ENCODE measurements around the gene ERC1.

Gene ERC1

DNA sequence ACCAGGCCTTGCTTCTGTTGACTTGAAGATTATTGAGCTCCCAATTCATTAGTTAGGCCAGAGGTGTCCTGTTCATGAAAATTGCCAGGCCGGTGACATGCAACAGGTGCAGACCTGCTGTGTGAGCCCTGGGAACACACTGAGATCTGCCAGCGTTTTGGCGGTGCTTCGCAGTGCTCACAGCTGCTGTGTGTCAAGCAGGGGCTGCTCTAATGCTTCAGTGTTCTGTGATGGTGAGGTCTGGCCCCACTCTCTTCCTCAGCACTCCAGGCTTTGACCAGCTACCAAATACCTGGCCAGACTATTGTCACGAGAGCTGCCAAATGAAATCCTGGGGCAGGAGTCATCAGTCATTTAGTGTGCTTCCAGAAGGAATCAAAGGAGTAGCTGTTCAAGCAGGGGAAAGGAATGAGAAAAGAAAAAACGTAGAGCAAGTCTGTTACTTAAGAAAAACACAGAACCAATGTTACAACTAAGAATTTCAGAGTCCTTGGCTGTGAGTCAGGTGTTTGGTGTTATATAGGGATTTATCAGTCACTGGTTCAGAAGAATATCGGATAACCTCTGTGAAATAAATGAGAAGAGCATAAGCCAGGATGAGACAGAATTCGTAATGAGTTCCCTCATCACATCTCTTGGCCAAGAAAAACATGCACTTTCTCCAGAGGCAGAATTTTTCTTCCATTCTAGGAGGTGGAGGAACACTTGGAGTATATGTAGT is 452.6 kb downstream of the ERC1 start:
- no peak for DNase-seq (ENCODE audit: insufficient read length, low spot score)
- FAIRE-seq: no peak
- TF ChIP-seq POLR2A (IDR thresholded peaks at IDR 0.05; ENCODE audit: low read depth, low read length) (no peak), TAF1 (IDR thresholded peaks at IDR 0.05; ENCODE audit: low read depth, low read length) (no peak), SPI1 (IDR thresholded peaks at IDR 0.05; ENCODE audit: low read depth, low read length) (no peak), POLR2AphosphoS5 (IDR thresholded peaks at IDR 0.05; ENCODE audit: low read depth, low read length) (no peak)

DNA sequence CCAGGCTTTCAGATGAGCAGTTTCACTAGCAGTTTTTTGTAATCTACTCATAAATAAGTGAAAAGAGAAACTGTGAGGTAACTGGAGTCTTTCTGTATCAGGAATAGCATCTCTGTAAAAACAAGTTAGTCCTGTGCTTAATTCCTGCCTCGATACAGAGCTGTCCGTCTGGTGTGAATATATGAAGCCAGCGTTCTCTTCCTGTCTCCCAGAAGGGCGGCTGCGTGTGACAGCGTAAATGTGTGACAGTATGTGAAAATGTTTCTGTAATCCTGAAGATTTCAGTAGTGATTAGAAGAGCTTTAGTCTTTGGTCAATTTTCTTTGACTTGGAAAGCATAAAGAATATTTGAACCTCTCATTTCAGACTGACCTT is 453.1 kb downstream of the ERC1 start:
- TF ChIP-seq POLR2A (IDR thresholded peaks at IDR 0.05; ENCODE audit: low read depth, low read length) (no peak), POLR2AphosphoS5 (IDR thresholded peaks at IDR 0.05; ENCODE audit: low read depth, low read length) (no peak), SPI1 (IDR thresholded peaks at IDR 0.05; ENCODE audit: low read depth, low read length) (no peak), TAF1 (IDR thresholded peaks at IDR 0.05; ENCODE audit: low read depth, low read length) (no peak), PAX5 (IDR thresholded peaks at IDR 0.05; ENCODE audit: insufficient read depth, low read length, severe bottlenecking) (no peak), POU2F2 (IDR thresholded peaks at IDR 0.05; ENCODE audit: low read depth, low read length) (no peak)
- no peak for DNase-seq (ENCODE audit: insufficient read length, low spot score)
- no peak for FAIRE-seq

DNA sequence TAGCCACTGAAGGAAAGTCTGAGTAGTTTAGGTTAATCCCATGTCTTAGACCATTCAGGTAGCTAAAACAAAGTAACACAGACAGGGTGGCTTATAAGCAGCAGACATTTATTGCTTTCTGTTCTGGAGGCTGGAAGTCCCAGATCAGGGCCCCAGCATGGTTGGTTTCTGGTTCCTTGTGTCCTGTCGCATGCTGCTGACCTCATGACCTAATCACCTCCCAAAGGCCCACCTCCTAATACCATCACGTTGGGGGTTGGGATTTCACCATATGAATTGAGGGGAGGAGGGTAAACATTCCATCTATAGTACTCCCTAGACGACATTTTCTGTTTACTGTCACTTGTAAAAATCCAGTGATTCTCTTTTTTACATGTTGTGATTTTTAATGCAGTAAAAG is 454.8 kb downstream of the ERC1 start:
- TF ChIP-seq POLR2AphosphoS5 (IDR thresholded peaks at IDR 0.05; ENCODE audit: low read depth, low read length): no peak
- TF ChIP-seq POLR2A (IDR thresholded peaks at IDR 0.05; ENCODE audit: low read depth, low read length): no peak
- TF ChIP-seq SPI1 (IDR thresholded peaks at IDR 0.05; ENCODE audit: low read depth, low read length): no peak
- TF ChIP-seq PAX5 (IDR thresholded peaks at IDR 0.05; ENCODE audit: insufficient read depth, low read length, severe bottlenecking): no peak
- no peak for TF ChIP-seq TAF1 (IDR thresholded peaks at IDR 0.05; ENCODE audit: low read depth, low read length)
- TF ChIP-seq POU2F2 (IDR thresholded peaks at IDR 0.05; ENCODE audit: low read depth, low read length): no peak
- FAIRE-seq (peak; percentile 9), DNase-seq (ENCODE audit: insufficient read length, low spot score) (no peak)

DNA sequence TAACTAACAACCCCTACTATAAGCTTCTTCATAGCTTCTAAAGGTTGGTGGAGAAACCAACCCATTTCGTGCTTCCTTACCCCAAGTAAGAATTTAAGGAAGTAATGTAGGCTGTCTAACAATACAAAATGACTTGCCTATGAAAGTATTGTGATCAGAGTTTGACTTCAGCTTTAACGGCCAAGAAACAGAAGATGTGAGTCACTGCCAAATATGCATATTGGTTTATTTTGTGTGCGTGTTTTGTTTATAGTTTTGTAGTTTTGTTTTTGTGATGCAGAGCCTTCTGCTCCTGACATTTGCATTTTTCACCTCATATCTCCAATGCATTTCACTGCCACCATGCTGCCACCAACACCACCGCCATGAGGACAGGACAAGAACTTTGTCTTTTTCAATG is 457.3 kb downstream of the ERC1 start:
- TF ChIP-seq SPI1 (IDR thresholded peaks at IDR 0.05; ENCODE audit: low read depth, low read length) (no peak), POLR2AphosphoS5 (IDR thresholded peaks at IDR 0.05; ENCODE audit: low read depth, low read length) (no peak), TAF1 (IDR thresholded peaks at IDR 0.05; ENCODE audit: low read depth, low read length) (no peak), POU2F2 (IDR thresholded peaks at IDR 0.05; ENCODE audit: low read depth, low read length) (no peak), PAX5 (IDR thresholded peaks at IDR 0.05; ENCODE audit: insufficient read depth, low read length, severe bottlenecking) (no peak), POLR2A (IDR thresholded peaks at IDR 0.05; ENCODE audit: low read depth, low read length) (no peak)
- FAIRE-seq: no peak
- DNase-seq (ENCODE audit: insufficient read length, low spot score): no peak

- no peak for TF ChIP-seq TAF1 (IDR thresholded peaks at IDR 0.05; ENCODE audit: low read depth, low read length)
- no peak for TF ChIP-seq POU2F2 (IDR thresholded peaks at IDR 0.05; ENCODE audit: low read depth, low read length)
- TF ChIP-seq POLR2A (IDR thresholded peaks at IDR 0.05; ENCODE audit: low read depth, low read length): no peak
- no peak for TF ChIP-seq POLR2AphosphoS5 (IDR thresholded peaks at IDR 0.05; ENCODE audit: low read depth, low read length)
- DNase-seq (ENCODE audit: insufficient read length, low spot score) (no peak), FAIRE-seq (no peak)
Measured at GRCh38 chr12:1453810-1454209, 462.8 kb downstream of the ERC1 start.

GRCh38 chr12:1456885-1457284 is 465.9 kb downstream of the ERC1 start:
- DNase-seq (ENCODE audit: insufficient read length, low spot score): no peak
- TF ChIP-seq SPI1 (IDR thresholded peaks at IDR 0.05; ENCODE audit: low read depth, low read length) (no peak), POLR2AphosphoS5 (IDR thresholded peaks at IDR 0.05; ENCODE audit: low read depth, low read length) (no peak), PAX5 (IDR thresholded peaks at IDR 0.05; ENCODE audit: insufficient read depth, low read length, severe bottlenecking) (no peak), TAF1 (IDR thresholded peaks at IDR 0.05; ENCODE audit: low read depth, low read length) (no peak), POLR2A (IDR thresholded peaks at IDR 0.05; ENCODE audit: low read depth, low read length) (no peak), POU2F2 (IDR thresholded peaks at IDR 0.05; ENCODE audit: low read depth, low read length) (no peak)
- no peak for FAIRE-seq

- DNase-seq (ENCODE audit: insufficient read length, low spot score) (no peak), FAIRE-seq (no peak)
- TF ChIP-seq PAX5 (IDR thresholded peaks at IDR 0.05; ENCODE audit: insufficient read depth, low read length, severe bottlenecking) (no peak), POU2F2 (IDR thresholded peaks at IDR 0.05; ENCODE audit: low read depth, low read length) (no peak), POLR2A (IDR thresholded peaks at IDR 0.05; ENCODE audit: low read depth, low read length) (no peak), POLR2AphosphoS5 (IDR thresholded peaks at IDR 0.05; ENCODE audit: low read depth, low read length) (no peak), SPI1 (IDR thresholded peaks at IDR 0.05; ENCODE audit: low read depth, low read length) (no peak), TAF1 (IDR thresholded peaks at IDR 0.05; ENCODE audit: low read depth, low read length) (no peak)
Measured at GRCh38 chr12:1457901-1458300, 466.9 kb downstream of the ERC1 start.

DNA sequence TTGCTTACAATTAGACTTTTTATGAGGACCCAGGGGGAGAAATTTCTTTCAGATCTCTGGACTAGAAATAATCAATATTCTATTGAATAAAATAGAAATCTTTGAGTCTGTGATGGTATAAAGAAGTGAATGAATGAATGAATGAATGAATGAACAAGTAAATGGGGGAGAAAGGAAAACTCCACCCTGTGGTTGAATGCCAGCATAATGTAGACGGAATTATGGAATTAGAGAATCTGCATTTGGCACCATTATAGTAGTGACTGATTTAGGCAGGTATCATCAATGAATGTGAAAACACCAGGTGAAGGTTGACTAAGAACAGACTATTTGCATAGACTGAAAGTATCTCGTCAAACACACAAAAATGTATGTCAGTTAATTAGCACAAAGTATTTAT is 468.3 kb downstream of the ERC1 start:
- no peak for FAIRE-seq

DNA sequence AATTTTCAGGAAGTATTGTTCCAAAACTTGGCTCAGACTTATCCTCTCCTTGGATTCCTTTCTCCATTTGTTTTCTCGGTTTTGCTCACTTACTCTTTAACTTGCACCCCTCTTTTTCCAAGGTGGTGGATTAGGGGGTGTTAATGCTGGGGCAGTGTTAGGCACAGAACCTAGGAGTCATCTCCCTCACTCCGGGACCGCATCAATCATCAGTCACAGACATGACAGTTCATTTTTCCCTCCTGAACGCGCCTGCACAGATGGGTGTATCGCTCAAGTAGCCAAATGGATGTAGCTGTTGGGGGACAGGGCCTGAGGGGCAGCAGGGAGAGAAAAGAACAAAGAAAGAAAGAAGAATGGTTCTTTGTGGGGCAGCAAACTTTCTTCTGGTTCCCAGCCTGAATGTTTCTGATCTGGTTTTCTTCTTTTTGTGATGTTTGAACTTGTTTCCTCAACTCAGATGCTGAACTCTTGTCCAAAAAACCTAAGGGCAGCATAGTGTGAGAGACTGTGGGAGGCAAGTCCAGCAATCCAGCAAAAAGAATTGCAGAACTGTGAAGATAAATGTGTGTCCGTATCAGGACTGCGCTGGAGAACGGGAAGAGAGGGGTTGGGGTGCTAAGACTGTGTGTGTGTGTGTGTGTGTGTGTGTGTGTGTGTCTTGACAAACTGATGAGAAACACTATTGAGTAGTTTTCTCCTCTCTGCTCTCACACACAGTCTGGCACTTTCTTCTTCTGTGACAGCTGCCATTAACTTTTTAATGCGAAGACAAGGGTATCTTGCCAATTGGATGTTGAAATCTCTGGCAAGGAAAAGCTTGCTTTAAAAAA is 472.3 kb downstream of the ERC1 start:
- DNase-seq (ENCODE audit: insufficient read length, low spot score): no peak
- no peak for FAIRE-seq
- TF ChIP-seq PAX5 (IDR thresholded peaks at IDR 0.05; ENCODE audit: insufficient read depth, low read length, severe bottlenecking): no peak
- no peak for TF ChIP-seq TAF1 (IDR thresholded peaks at IDR 0.05; ENCODE audit: low read depth, low read length)
- no peak for TF ChIP-seq POLR2AphosphoS5 (IDR thresholded peaks at IDR 0.05; ENCODE audit: low read depth, low read length)
- no peak for TF ChIP-seq POLR2A (IDR thresholded peaks at IDR 0.05; ENCODE audit: low read depth, low read length)
- TF ChIP-seq SPI1 (IDR thresholded peaks at IDR 0.05; ENCODE audit: low read depth, low read length): no peak
- no peak for TF ChIP-seq POU2F2 (IDR thresholded peaks at IDR 0.05; ENCODE audit: low read depth, low read length)

More for the DNA sequence above, 468.3 kb downstream of the ERC1 start:
- TF ChIP-seq PAX5 (IDR thresholded peaks at IDR 0.05; ENCODE audit: insufficient read depth, low read length, severe bottlenecking) (no peak), POLR2A (IDR thresholded peaks at IDR 0.05; ENCODE audit: low read depth, low read length) (no peak), SPI1 (IDR thresholded peaks at IDR 0.05; ENCODE audit: low read depth, low read length) (no peak), TAF1 (IDR thresholded peaks at IDR 0.05; ENCODE audit: low read depth, low read length) (no peak), POU2F2 (IDR thresholded peaks at IDR 0.05; ENCODE audit: low read depth, low read length) (no peak), POLR2AphosphoS5 (IDR thresholded peaks at IDR 0.05; ENCODE audit: low read depth, low read length) (no peak)
- no peak for DNase-seq (ENCODE audit: insufficient read length, low spot score)
